NCI-H2196 treated with DMSO at 0.1 percent for 48 hours (cell line): Measurements from ENCODE around the gene LPCAT1.
"Not testable (repeated sequence)": the region's sequence is repeated elsewhere in the genome, so short reads cannot be mapped to it uniquely, and the experiment has no call there.

ENCODE experiments used
- DNase-seq: peaks from one replicate; lab custom pipeline; 2025; ENCODE audit not compliant: unreplicated experiment; lab: John Stamatoyannopoulos, UW

Gene LPCAT1

GRCh38 chr5:1541702-1542400 lies 18.1 kb upstream of the LPCAT1 start:
- no peak for DNase-seq

- no peak for DNase-seq
These were observed 17.3 kb upstream of the LPCAT1 start for GRCh38 chr5:1540831-1541701.

GRCh38 chr5:1540166-1540565 lies 16.4 kb upstream of the LPCAT1 start:
- no peak for DNase-seq

- DNase-seq, result not testable (repeated sequence)
These were observed 15.8 kb upstream of the LPCAT1 start for GRCh38 chr5:1539393-1540161.

- no peak for DNase-seq
These were observed 15.1 kb upstream of the LPCAT1 start for GRCh38 chr5:1538741-1539392.

GRCh38 chr5:1538276-1538675 lies 14.5 kb upstream of the LPCAT1 start:
- no peak for DNase-seq

- DNase-seq, result no peak
These were observed 13.9 kb upstream of the LPCAT1 start for GRCh38 chr5:1537603-1538154.

- DNase-seq, result no peak
These were observed 13.3 kb upstream of the LPCAT1 start for GRCh38 chr5:1536871-1537602.

- DNase-seq, result no peak
These were observed 12.6 kb upstream of the LPCAT1 start for GRCh38 chr5:1536322-1536845.

- no peak for DNase-seq
These were observed 11.9 kb upstream of the LPCAT1 start for GRCh38 chr5:1535646-1536045.

- DNase-seq, result no peak
These were observed 8.6 kb upstream of the LPCAT1 start for GRCh38 chr5:1532384-1532783.

GRCh38 chr5:1529498-1529897 lies 5.7 kb upstream of the LPCAT1 start:
- no peak for DNase-seq

- DNase-seq, result no peak
These were observed 3.9 kb upstream of the LPCAT1 start for GRCh38 chr5:1527533-1528205.

- no peak for DNase-seq
These were observed 2.9 kb upstream of the LPCAT1 start for GRCh38 chr5:1526681-1527131.

- no peak for DNase-seq
These were observed 2.5 kb upstream of the LPCAT1 start for GRCh38 chr5:1526190-1526631.

- no peak for DNase-seq
These were observed 1.9 kb upstream of the LPCAT1 start for GRCh38 chr5:1525624-1526189.

- no peak for DNase-seq
These were observed 1.3 kb upstream of the LPCAT1 start for GRCh38 chr5:1524799-1525623.

- no peak for DNase-seq
These were observed 680 bp upstream of the LPCAT1 start for GRCh38 chr5:1524481-1524798.
